GM12878 (cell line): Measurements from ENCODE around the gene PCDHA1. TPM values are rescaled to one million over a fixed set of nuclear protein-coding genes. Genes with fewer than 3 reads are reported as not detected.
A peak's percentile ranks its signal among the peaks of the same experiment; 100 is the strongest.

Source experiments
- ATAC-seq: fragments of 200-7000 bp; cut with Tn5 transposase; 3 replicates; pipeline ENCODE4 v1.9.1; 2020; ENCODE audit warnings: mild to moderate bottlenecking, moderate library complexity
- BruUV-seq: library from RNA; stranded (reverse); fragments of 400-500 nt; replicated peaks from 2 replicates; lab custom pipeline; 2021; lab: Mats Ljungman, UMichigan
- CTCF ChIA-PET: fragments of 300-600 bp; sonication (Branson Sonifier 250); formaldehyde crosslinking; extraction: SDS; loops from one replicate; lab custom pipeline; 2021; ENCODE audit warnings: inconsistent platforms; lab: Yijun Ruan, JAX
- POLR2A ChIA-PET: fragments of 350-600 bp; formaldehyde crosslinking; extraction: SDS; loops from one replicate; lab custom pipeline; 2021; ENCODE audit warnings: inconsistent platforms; lab: Charles Lee
- RAD21 ChIA-PET: fragments of 300-600 bp; sonication (Branson Sonifier 250); formaldehyde crosslinking; loops from one replicate; lab custom pipeline; 2023; ENCODE audit warnings: antibody characterized with exemption; ENCODE audit not compliant: unreplicated experiment; lab: Charles Lee
- SMC1A ChIA-PET: fragments of 300-600 bp; sonication (Branson Sonifier 250); formaldehyde crosslinking; loops from one replicate; lab custom pipeline; 2023; ENCODE audit not compliant: unreplicated experiment, uncharacterized antibody; lab: Charles Lee
- DNase-seq: peaks from one replicate; pipeline ENCODE4 v3.0.0-alpha.2; 2011; ENCODE audit warnings: low read depth, low spot score
- FAIRE-seq: peaks from 3 replicates; lab custom pipeline; 2011; peaks lifted over from hg19 to GRCh38; lab: Jason Lieb, UNC
- H2AFZ ChIP-seq: 2 replicates; pipeline ENCODE4 v1.6.0; 2011; ENCODE audit warnings: low read depth, low read length, control low read depth; ENCODE audit not compliant: control insufficient read depth
- H3K27ac ChIP-seq: 2 replicates; pipeline ENCODE4 v1.5.1; 2011; ENCODE audit warnings: control low read depth; ENCODE audit not compliant: control insufficient read depth, insufficient read depth
- H3K27me3 ChIP-seq, 2 experiments: replicated peaks in 1 of 2; 2 replicates each; pipeline versions ENCODE4 v1.6.0 to v1.6.1; 2011; ENCODE audit warnings: low read length in 1 of 2; ENCODE audit not compliant: control insufficient read depth in 2 of 2, insufficient read depth in 2 of 2
- H3K36me3 ChIP-seq, 2 experiments: 2 replicates each; pipeline ENCODE4 v1.5.1; 2011; ENCODE audit warnings: low read length in 1 of 2; ENCODE audit not compliant: control insufficient read depth in 2 of 2, insufficient read depth in 2 of 2
- H3K4me1 ChIP-seq: 2 replicates; pipeline ENCODE4 v1.6.1; 2011; ENCODE audit warnings: mild to moderate bottlenecking, low read length, moderate library complexity, mixed read lengths; ENCODE audit not compliant: control insufficient read depth, insufficient read depth
- H3K4me2 ChIP-seq: 2 replicates; pipeline ENCODE4 v1.6.0; 2011; ENCODE audit warnings: control low read depth; ENCODE audit not compliant: control insufficient read depth, insufficient read depth
- H3K4me3 ChIP-seq: fragments of 200-600 bp; sonication (generic); 2 replicates; pipeline ENCODE4 v1.5.1; 2016
- H3K79me2 ChIP-seq: 2 replicates; pipeline ENCODE4 v1.6.0; 2011; ENCODE audit warnings: low read length; ENCODE audit not compliant: control insufficient read depth, insufficient read depth
- H3K9ac ChIP-seq: 2 replicates; pipeline ENCODE4 v1.8.0; 2011; ENCODE audit warnings: low read length, control low read depth, mixed read lengths; ENCODE audit not compliant: control insufficient read depth, insufficient read depth
- H3K9me3 ChIP-seq: replicated peaks from 3 replicates; pipeline ENCODE4 v1.5.1; 2011; ENCODE audit warnings: mild to moderate bottlenecking, low read length; ENCODE audit not compliant: control insufficient read depth, insufficient read depth
- H4K20me1 ChIP-seq: 2 replicates; pipeline ENCODE4 v1.6.0; 2011; ENCODE audit not compliant: control insufficient read depth, insufficient read depth
- BHLHE40 ChIP-seq, 2 experiments: fragments of 450-650 bp in 1 of 2; IDR thresholded peaks; 2 replicates each; pipeline ENCODE4 v1.6.1; 2011 to 2017; ENCODE audit warnings: low read depth in 2 of 2, borderline replicate concordance in 1 of 2, improper control_type of control experiment in 1 of 2, low read length in 1 of 2, mild to moderate bottlenecking in 1 of 2
- CBX5 ChIP-seq: sonication (generic); IDR thresholded peaks from 2 replicates; pipeline ENCODE4 v1.6.1; 2016; ENCODE audit warnings: low read depth, moderate library complexity, mild to moderate bottlenecking, inconsistent platforms
- CREB1 ChIP-seq: IDR thresholded peaks from 2 replicates; pipeline ENCODE4 v1.6.1; 2012; ENCODE audit warnings: low read depth, mild to moderate bottlenecking, inconsistent platforms
- SKIL ChIP-seq: fragments of 450-650 bp; IDR thresholded peaks from 2 replicates; pipeline ENCODE4 v1.6.1; 2017; ENCODE audit warnings: mild to moderate bottlenecking, low read depth, inconsistent platforms; ENCODE audit not compliant: poor library complexity, severe bottlenecking
- SMC3 ChIP-seq: IDR thresholded peaks from 2 replicates; pipeline ENCODE4 v1.6.1; 2011; ENCODE audit warnings: low read length, improper control_type of control experiment, borderline replicate concordance
- STAT3 ChIP-seq: IDR thresholded peaks from 2 replicates; pipeline ENCODE4 v1.6.1; 2011; ENCODE audit warnings: low read depth, low read length, improper control_type of control experiment
- SUPT20H ChIP-seq: IDR thresholded peaks from 2 replicates; pipeline ENCODE4 v1.6.1; 2011; ENCODE audit warnings: low read depth, mild to moderate bottlenecking, low read length, moderate library complexity, borderline replicate concordance; ENCODE audit not compliant: control insufficient read depth
- SUZ12 ChIP-seq: fragments of 200-600 bp; sonication (generic); IDR thresholded peaks from one replicate; pipeline ENCODE4 v1.6.1; 2018; ENCODE audit warnings: antibody characterized with exemption, mild to moderate bottlenecking; ENCODE audit not compliant: unreplicated experiment
- ZNF217 ChIP-seq: fragments of 450-650 bp; IDR thresholded peaks from 2 replicates; pipeline ENCODE4 v1.6.1; 2017; ENCODE audit warnings: antibody characterized with exemption, mild to moderate bottlenecking
- WGBS: methylation state at CpG from one replicate; pipeline ENCODE4 v1.1.6; 2016; ENCODE audit warnings: low lambda C conversion rate; ENCODE audit not compliant: insufficient replicate concordance, insufficient coverage; ENCODE audit errors: missing lambda C conversion rate; 5-methylcytosine and 5-hydroxymethylcytosine counted together
- in situ Hi-C: fragments of 300-500 bp; cut with MboI; formaldehyde crosslinking; loops from 9 replicates; pipeline ENCODE4 v1.14.3; 2018; ENCODE audit warnings: mixed read lengths
- intact Hi-C: fragments of 100-400 bp; cut with micrococcal nuclease; formaldehyde crosslinking; loops from one replicate; pipeline ENCODE4 v1.14.2; 2022; ENCODE audit not compliant: unreplicated experiment
- polyA plus RNA-seq, 11 experiments: library from polyadenylated mRNA; depleted of rRNA in 4 of 11; unstranded in 6 of 11; stranded (reverse) in 5 of 11; fragments of >200 nt; fragmentation: Nextera tagmentation in 4 of 11; fragmentation: Illumina TruSeq in 1 of 11; extraction: Ambion mirVana in 4 of 11; extraction: Trizol in 1 of 11; gene quantifications; 1 replicate in 1 of 11; 2 replicates in 10 of 11; pipeline versions ENCODE4 v1.2.1 to v1.2.3, GENCODE V29; 2011 to 2016; ENCODE audit warnings: inconsistent platforms in 2 of 11, missing spikeins in 2 of 11, low read depth in 1 of 11
- total RNA-seq, 4 experiments: library from RNA; depleted of rRNA in 3 of 4; stranded (reverse); fragments of >200 nt in 3 of 4; fragmentation: Illumina TruSeq in 1 of 4; extraction: Trizol in 1 of 4; gene quantifications; 2 replicates each; pipeline versions ENCODE4 v1.2.1 to v1.2.3, GENCODE V29; 2013 to 2021
- TF ChIP-seq, protein P1 (sequence below): IDR thresholded peaks from 2 replicates; pipeline ENCODE4 v1.6.1; 2012; ENCODE audit warnings: low read depth, low read length, improper control_type of control experiment
- TF ChIP-seq, protein P2 (sequence below): fragments of 450-650 bp; IDR thresholded peaks from 2 replicates; pipeline ENCODE4 v1.6.1; 2016; ENCODE audit warnings: mild to moderate bottlenecking, moderate library complexity, borderline replicate concordance

Gene PCDHA1
- total and polyA plus RNA-seq, 10 of the 15 experiments (the other 5 are each of a cell fraction or from before 2014, with no cell fraction given) = 0.03 TPM; not detected in 9

DNA sequence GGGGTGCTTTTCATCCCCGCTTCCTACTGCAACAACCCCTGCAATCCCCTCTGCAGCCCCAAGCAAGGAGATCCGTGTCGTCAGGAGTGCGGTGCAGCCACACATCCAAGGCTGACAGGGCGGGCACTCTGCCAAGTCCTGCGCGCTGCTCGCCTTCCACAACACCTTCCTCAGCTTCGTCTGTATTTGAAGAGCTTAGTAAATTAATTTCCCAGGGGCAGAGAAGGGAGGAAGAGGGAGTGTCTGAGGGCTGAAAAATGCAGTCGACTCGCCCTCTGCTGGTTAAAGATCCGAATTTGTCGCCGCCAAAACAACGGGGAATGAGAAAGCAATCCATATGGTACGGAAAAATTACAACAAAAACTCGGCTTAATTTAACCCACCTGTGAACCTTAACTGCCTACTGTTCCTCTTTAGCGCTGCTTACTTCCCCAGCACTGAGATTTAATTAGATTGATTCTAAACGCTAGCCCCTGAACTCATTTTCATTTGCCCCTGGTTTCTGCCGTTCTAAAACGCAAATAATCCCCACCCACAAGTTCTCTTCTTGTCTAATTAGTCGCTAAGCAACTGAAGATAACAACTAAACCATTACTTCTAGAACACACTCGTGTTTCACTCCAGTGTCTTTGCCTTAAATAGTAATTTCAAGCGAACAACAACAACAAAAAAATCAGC lies 254.3 kb downstream of the PCDHA1 start (continued):
- TF ChIP-seq, protein P1, sequence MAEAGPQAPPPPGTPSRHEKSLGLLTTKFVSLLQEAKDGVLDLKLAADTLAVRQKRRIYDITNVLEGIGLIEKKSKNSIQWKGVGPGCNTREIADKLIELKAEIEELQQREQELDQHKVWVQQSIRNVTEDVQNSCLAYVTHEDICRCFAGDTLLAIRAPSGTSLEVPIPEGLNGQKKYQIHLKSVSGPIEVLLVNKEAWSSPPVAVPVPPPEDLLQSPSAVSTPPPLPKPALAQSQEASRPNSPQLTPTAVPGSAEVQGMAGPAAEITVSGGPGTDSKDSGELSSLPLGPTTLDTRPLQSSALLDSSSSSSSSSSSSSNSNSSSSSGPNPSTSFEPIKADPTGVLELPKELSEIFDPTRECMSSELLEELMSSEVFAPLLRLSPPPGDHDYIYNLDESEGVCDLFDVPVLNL = no peak

- DNase-seq (no peak), FAIRE-seq (no peak), ATAC-seq (peak; percentile 37)
- Histone ChIP-seq H2AFZ (no peak overlapping the region), H3K27ac (no peak overlapping the region), H3K4me2 (no peak overlapping the region), H3K9me3 (no peaks in the 10 kb centered on the region; the same call in 2 of the 3 replicates), H4K20me1 (no peaks in the 10 kb centered on the region), H3K4me1 (no peaks in the 10 kb centered on the region), H3K4me3 (no peak overlapping the region), H3K79me2 (no peaks in the 10 kb centered on the region), H3K27me3 (no peaks in the 10 kb centered on the region), H3K36me3 (no peaks in the 10 kb centered on the region), H3K9ac (no peak overlapping the region)
- SMC1A ChIA-PET = no interaction called here
- 25% methylated on average over 25 of the region's 25 CpGs for WGBS
- RAD21 ChIA-PET = no interaction called here
- BruUV-seq = no TSS peak
- POLR2A ChIA-PET = no interaction called here
- CTCF ChIA-PET = no interaction called here
- intact Hi-C loops = no loop called here
- in situ Hi-C loops = loop anchor here (25.0 kb wide), 1 partner anchor 804 kb away; no protein-coding TSS in a partner anchor
- TF ChIP-seq SUZ12 (no peak), BHLHE40 (IDR thresholded peaks at IDR 0.05; ENCODE audit: borderline replicate concordance in 1 of 2, low read depth in 2 of 2, low read length in 1 of 2) (0 out of 4 replicates have a peak, but pooled peaks of 1 of the 2 experiments have one; percentile 11), SMC3 (peak; percentile 20; the same call in 1 of the 2 replicates), CREB1 (peak; percentile 50; the same call in 1 of the 2 replicates), CBX5 (0 out of 2 replicates have a peak, but pooled peaks have one; percentile 45), SKIL (no peak), SUPT20H (no peak), STAT3 (no peak), ZNF217 (no peak)
- TF ChIP-seq, protein P2, sequence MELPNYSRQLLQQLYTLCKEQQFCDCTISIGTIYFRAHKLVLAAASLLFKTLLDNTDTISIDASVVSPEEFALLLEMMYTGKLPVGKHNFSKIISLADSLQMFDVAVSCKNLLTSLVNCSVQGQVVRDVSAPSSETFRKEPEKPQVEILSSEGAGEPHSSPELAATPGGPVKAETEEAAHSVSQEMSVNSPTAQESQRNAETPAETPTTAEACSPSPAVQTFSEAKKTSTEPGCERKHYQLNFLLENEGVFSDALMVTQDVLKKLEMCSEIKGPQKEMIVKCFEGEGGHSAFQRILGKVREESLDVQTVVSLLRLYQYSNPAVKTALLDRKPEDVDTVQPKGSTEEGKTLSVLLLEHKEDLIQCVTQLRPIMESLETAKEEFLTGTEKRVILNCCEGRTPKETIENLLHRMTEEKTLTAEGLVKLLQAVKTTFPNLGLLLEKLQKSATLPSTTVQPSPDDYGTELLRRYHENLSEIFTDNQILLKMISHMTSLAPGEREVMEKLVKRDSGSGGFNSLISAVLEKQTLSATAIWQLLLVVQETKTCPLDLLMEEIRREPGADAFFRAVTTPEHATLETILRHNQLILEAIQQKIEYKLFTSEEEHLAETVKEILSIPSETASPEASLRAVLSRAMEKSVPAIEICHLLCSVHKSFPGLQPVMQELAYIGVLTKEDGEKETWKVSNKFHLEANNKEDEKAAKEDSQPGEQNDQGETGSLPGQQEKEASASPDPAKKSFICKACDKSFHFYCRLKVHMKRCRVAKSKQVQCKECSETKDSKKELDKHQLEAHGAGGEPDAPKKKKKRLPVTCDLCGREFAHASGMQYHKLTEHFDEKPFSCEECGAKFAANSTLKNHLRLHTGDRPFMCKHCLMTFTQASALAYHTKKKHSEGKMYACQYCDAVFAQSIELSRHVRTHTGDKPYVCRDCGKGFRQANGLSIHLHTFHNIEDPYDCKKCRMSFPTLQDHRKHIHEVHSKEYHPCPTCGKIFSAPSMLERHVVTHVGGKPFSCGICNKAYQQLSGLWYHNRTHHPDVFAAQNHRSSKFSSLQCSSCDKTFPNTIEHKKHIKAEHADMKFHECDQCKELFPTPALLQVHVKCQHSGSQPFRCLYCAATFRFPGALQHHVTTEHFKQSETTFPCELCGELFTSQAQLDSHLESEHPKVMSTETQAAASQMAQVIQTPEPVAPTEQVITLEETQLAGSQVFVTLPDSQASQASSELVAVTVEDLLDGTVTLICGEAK = peak; percentile 24; the same call in 1 of the 2 replicates
- TF ChIP-seq, protein P1 = no peak
Observed at GRCh38 chr5:141040771-141041426, 255.0 kb downstream of the PCDHA1 start.
